HepG2 (cell line): ENCODE measurements around the gene CDK2. TPM values are rescaled to one million over a fixed set of nuclear protein-coding genes. Genes with fewer than 3 reads are reported as not detected.
A peak's percentile ranks its signal among the peaks of the same experiment; 100 is the strongest.

Experiments
- FOXC1 ChIP-seq: sonication (generic); formaldehyde crosslinking; IDR thresholded peaks from 2 replicates; pipeline ENCODE4 v1.8.0; 2022; ENCODE audit warnings: mild to moderate bottlenecking, missing genetic modification reagents, borderline replicate concordance
- HOXA7 ChIP-seq: sonication (generic); formaldehyde crosslinking; IDR thresholded peaks from 2 replicates; pipeline ENCODE4 v1.8.1; 2022; ENCODE audit warnings: mild to moderate bottlenecking, missing genetic modification reagents, moderate library complexity
- KDM3A ChIP-seq: IDR thresholded peaks from 2 replicates; pipeline ENCODE4 v1.6.1; 2018; ENCODE audit warnings: low read depth, missing compliant biosample characterization
- MIXL1 ChIP-seq: IDR thresholded peaks from 2 replicates; pipeline ENCODE4 v1.6.1; 2016
- NCOA1 ChIP-seq: sonication (generic); formaldehyde crosslinking; IDR thresholded peaks from 2 replicates; pipeline ENCODE4 v1.9.0; 2021; ENCODE audit warnings: missing genetic modification reagents
- NRL ChIP-seq: sonication (generic); formaldehyde crosslinking; IDR thresholded peaks from 2 replicates; pipeline ENCODE4 v1.5.0; 2020; ENCODE audit warnings: missing genetic modification reagents, mild to moderate bottlenecking, moderate library complexity, borderline replicate concordance
- PPARG ChIP-seq: conservative IDR thresholded peaks from 2 replicates; pipeline ENCODE4 v1.6.1; 2016; ENCODE audit warnings: missing biosample characterization, missing genetic modification reagents
- SKI ChIP-seq: fragments of 450-650 bp; IDR thresholded peaks from one replicate; pipeline ENCODE4 v1.6.1; 2018; ENCODE audit warnings: mild to moderate bottlenecking; ENCODE audit not compliant: partially characterized antibody
- ZBTB3 ChIP-seq: sonication (generic); formaldehyde crosslinking; IDR thresholded peaks from 2 replicates; pipeline ENCODE4 v1.4.0; 2020; ENCODE audit warnings: low read depth, mild to moderate bottlenecking, moderate library complexity, missing genetic modification reagents, borderline replicate concordance
- ZMYM3 ChIP-seq: sonication (generic); formaldehyde crosslinking; IDR thresholded peaks from 2 replicates; pipeline ENCODE4 v1.5.1; 2020; ENCODE audit warnings: mild to moderate bottlenecking, missing genetic modification reagents
- ZNF143 ChIP-seq: sonication (generic); formaldehyde crosslinking; IDR thresholded peaks from 2 replicates; pipeline ENCODE4 v1.4.0; 2020; ENCODE audit warnings: missing genetic modification reagents
- ZNF230 ChIP-seq: sonication (generic); formaldehyde crosslinking; IDR thresholded peaks from 2 replicates; pipeline ENCODE4 v1.4.0; 2020; ENCODE audit warnings: mild to moderate bottlenecking, missing genetic modification reagents
- ZNF468 ChIP-seq: sonication (generic); formaldehyde crosslinking; IDR thresholded peaks from 2 replicates; pipeline ENCODE4 v1.8.0; 2022; ENCODE audit warnings: mild to moderate bottlenecking, moderate library complexity, missing genetic modification reagents
- ZNF709 ChIP-seq: sonication (generic); formaldehyde crosslinking; IDR thresholded peaks from 2 replicates; pipeline ENCODE4 v1.5.0; 2020; ENCODE audit warnings: mild to moderate bottlenecking, missing genetic modification reagents
- ZNF768 ChIP-seq: sonication (generic); formaldehyde crosslinking; IDR thresholded peaks from 2 replicates; pipeline ENCODE4 v1.4.0; 2020; ENCODE audit warnings: missing genetic modification reagents
- polyA plus RNA-seq, 8 experiments: library from polyadenylated mRNA; depleted of rRNA in 3 of 8; stranded (reverse) in 7 of 8; unstranded in 1 of 8; fragments of >200 nt; fragmentation: Illumina TruSeq in 4 of 8; extraction: Trizol in 4 of 8; gene quantifications; 2 replicates each; pipeline versions ENCODE4 v1.2.1 to v1.2.3, GENCODE V29; 2011 to 2016; ENCODE audit warnings: low read depth in 4 of 8, missing spikeins in 1 of 8, mixed read lengths in 1 of 8; ENCODE audit not compliant: insufficient read depth in 1 of 8
- total RNA-seq, 5 experiments: library from RNA; depleted of rRNA; stranded (reverse); fragments of >200 nt; fragmentation: Illumina TruSeq; extraction: Trizol; gene quantifications; 2 replicates each; pipeline ENCODE4 v1.2.3, GENCODE V29; 2016; ENCODE audit warnings: low read depth in 1 of 5
- TF ChIP-seq, protein P1 (sequence below): sonication (generic); formaldehyde crosslinking; IDR thresholded peaks from 2 replicates; pipeline ENCODE4 v1.4.0; 2020; ENCODE audit warnings: missing genetic modification reagents, mild to moderate bottlenecking, borderline replicate concordance
- TF ChIP-seq, protein P2 (sequence below): sonication (generic); formaldehyde crosslinking; IDR thresholded peaks from 2 replicates; pipeline ENCODE4 v1.8.0; 2022; ENCODE audit warnings: mild to moderate bottlenecking, missing genetic modification reagents
- TF ChIP-seq, protein P3 (sequence below): sonication (generic); formaldehyde crosslinking; IDR thresholded peaks from 2 replicates; pipeline ENCODE4 v1.4.0; 2020; ENCODE audit warnings: missing genetic modification reagents, borderline replicate concordance
- TF ChIP-seq, protein P4 (sequence below): sonication (generic); formaldehyde crosslinking; IDR thresholded peaks from 2 replicates; pipeline ENCODE4 v1.4.0; 2020; ENCODE audit warnings: mild to moderate bottlenecking, missing genetic modification reagents

The CDK2 gene
- total and polyA plus RNA-seq, 2 of the 13 experiments (the other 11 are each of a cell fraction or from before 2014, with no cell fraction given): 47.5 to 52.6 TPM

DNA sequence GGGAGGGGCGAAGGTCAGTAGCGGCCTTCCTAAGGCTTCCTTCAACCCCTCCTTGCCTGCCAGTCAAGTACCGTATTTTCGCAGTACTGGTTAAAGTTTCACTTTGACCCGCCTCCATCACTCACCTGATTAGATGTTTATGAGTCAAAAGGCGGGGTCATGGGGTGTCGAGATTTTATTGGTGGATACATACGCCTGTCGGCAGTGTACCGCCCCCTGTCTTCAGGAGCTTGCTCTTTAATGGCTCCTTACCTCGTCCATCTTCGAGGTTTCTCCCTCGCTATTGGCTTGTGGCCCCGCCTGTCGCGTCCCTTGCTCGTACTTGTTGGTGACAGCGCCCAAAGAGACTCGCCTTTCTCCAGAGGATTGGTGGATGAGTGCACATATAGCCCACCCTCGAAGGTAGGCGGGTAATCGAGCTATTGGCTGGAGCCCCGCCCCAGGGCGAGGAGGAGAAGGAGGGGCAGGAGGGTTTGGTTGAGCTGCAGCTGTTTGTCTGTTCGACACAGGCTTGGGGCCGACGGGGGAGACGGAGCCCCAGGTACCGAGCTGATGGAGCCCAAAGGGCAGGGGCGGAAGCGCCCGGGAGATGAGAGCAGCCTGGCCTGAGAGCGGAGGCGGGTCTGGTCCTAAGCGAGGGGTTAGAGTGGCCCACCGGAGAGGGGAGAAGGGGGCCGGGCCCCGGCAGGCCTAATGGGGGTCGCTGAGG is 7.1 kb downstream of the CDK2 start, which contains the start of gene RAB5B (continued):
- no peak for TF ChIP-seq NCOA1 (CRISPR knock-in tag)
- peak; percentile 50; the same call in 1 of the 2 replicates for TF ChIP-seq ZNF230 (CRISPR knock-in tag)
- TF ChIP-seq HOXA7 (CRISPR knock-in tag): no peak
- TF ChIP-seq SKI: no peak
- TF ChIP-seq, protein P1, sequence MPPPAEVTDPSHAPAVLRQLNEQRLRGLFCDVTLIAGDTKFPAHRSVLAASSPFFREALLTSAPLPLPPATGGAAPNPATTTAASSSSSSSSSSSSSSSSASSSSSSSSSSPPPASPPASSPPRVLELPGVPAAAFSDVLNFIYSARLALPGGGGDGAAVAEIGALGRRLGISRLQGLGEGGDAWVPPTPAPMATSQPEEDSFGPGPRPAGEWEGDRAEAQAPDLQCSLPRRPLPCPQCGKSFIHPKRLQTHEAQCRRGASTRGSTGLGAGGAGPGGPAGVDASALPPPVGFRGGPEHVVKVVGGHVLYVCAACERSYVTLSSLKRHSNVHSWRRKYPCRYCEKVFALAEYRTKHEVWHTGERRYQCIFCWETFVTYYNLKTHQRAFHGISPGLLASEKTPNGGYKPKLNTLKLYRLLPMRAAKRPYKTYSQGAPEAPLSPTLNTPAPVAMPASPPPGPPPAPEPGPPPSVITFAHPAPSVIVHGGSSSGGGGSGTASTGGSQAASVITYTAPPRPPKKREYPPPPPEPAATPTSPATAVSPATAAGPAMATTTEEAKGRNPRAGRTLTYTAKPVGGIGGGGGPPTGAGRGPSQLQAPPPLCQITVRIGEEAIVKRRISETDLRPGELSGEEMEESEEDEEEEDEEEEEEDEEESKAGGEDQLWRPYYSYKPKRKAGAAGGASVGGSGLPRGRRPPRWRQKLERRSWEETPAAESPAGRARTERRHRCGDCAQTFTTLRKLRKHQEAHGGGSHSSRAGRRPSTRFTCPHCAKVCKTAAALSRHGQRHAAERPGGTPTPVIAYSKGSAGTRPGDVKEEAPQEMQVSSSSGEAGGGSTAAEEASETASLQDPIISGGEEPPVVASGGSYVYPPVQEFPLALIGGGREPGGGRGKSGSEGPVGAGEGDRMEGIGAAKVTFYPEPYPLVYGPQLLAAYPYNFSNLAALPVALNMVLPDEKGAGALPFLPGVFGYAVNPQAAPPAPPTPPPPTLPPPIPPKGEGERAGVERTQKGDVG (CRISPR knock-in tag): no peak
- peak; percentile 69; the same call in 1 of the 2 replicates for TF ChIP-seq ZNF768 (CRISPR knock-in tag)
- TF ChIP-seq, protein P2, sequence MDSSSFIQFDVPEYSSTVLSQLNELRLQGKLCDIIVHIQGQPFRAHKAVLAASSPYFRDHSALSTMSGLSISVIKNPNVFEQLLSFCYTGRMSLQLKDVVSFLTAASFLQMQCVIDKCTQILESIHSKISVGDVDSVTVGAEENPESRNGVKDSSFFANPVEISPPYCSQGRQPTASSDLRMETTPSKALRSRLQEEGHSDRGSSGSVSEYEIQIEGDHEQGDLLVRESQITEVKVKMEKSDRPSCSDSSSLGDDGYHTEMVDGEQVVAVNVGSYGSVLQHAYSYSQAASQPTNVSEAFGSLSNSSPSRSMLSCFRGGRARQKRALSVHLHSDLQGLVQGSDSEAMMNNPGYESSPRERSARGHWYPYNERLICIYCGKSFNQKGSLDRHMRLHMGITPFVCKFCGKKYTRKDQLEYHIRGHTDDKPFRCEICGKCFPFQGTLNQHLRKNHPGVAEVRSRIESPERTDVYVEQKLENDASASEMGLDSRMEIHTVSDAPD (CRISPR knock-in tag): no peak
- TF ChIP-seq NRL (CRISPR knock-in tag): peak; percentile 85; the same call in 1 of the 2 replicates
- peak; percentile 43; the same call in 1 of the 2 replicates for TF ChIP-seq ZNF709 (CRISPR knock-in tag)
- peak; percentile 72; the same call in 1 of the 2 replicates for TF ChIP-seq ZBTB3 (CRISPR knock-in tag)
- TF ChIP-seq MIXL1 (CRISPR knock-in tag): peak; percentile 81; the same call in 1 of the 2 replicates
- no peak for TF ChIP-seq KDM3A
- peak; percentile 9; the same call in 1 of the 2 replicates for TF ChIP-seq PPARG
- TF ChIP-seq, protein P3, sequence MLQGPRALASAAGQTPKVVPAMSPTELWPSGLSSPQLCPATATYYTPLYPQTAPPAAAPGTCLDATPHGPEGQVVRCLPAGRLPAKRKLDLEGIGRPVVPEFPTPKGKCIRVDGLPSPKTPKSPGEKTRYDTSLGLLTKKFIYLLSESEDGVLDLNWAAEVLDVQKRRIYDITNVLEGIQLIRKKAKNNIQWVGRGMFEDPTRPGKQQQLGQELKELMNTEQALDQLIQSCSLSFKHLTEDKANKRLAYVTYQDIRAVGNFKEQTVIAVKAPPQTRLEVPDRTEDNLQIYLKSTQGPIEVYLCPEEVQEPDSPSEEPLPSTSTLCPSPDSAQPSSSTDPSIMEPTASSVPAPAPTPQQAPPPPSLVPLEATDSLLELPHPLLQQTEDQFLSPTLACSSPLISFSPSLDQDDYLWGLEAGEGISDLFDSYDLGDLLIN: no peak
- TF ChIP-seq, protein P4, sequence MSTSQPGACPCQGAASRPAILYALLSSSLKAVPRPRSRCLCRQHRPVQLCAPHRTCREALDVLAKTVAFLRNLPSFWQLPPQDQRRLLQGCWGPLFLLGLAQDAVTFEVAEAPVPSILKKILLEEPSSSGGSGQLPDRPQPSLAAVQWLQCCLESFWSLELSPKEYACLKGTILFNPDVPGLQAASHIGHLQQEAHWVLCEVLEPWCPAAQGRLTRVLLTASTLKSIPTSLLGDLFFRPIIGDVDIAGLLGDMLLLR (CRISPR knock-in tag): no peak; the same call in 1 of the 2 replicates
- peak; percentile 91 for TF ChIP-seq FOXC1 (CRISPR knock-in tag)
- no peak for TF ChIP-seq ZNF468
- 0 out of 2 replicates have a peak, but pooled peaks have one; percentile 41 for TF ChIP-seq ZMYM3 (CRISPR knock-in tag)
- TF ChIP-seq ZNF143: peak; percentile 55; the same call in 1 of the 2 replicates
